GM12878 (cell line): Measurements from ENCODE around the gene SEMA7A. TPM values are rescaled to one million over a fixed set of nuclear protein-coding genes. Genes with fewer than 3 reads are reported as not detected.
A peak's percentile ranks its signal among the peaks of the same experiment; 100 is the strongest.

Experiments used
- ATAC-seq: fragments of 200-7000 bp; cut with Tn5 transposase; 3 replicates; pipeline ENCODE4 v1.9.1; 2020; ENCODE audit warnings: mild to moderate bottlenecking, moderate library complexity
- BruUV-seq: library from RNA; stranded (reverse); fragments of 400-500 nt; replicated peaks from 2 replicates; lab custom pipeline; 2021; lab: Mats Ljungman, UMichigan
- CTCF ChIA-PET: fragments of 300-600 bp; sonication (Branson Sonifier 250); formaldehyde crosslinking; extraction: SDS; loops from one replicate; lab custom pipeline; 2021; ENCODE audit warnings: inconsistent platforms; lab: Yijun Ruan, JAX
- POLR2A ChIA-PET: fragments of 350-600 bp; formaldehyde crosslinking; extraction: SDS; loops from one replicate; lab custom pipeline; 2021; ENCODE audit warnings: inconsistent platforms; lab: Charles Lee
- RAD21 ChIA-PET: fragments of 300-600 bp; sonication (Branson Sonifier 250); formaldehyde crosslinking; loops from one replicate; lab custom pipeline; 2023; ENCODE audit warnings: antibody characterized with exemption; ENCODE audit not compliant: unreplicated experiment; lab: Charles Lee
- SMC1A ChIA-PET: fragments of 300-600 bp; sonication (Branson Sonifier 250); formaldehyde crosslinking; loops from one replicate; lab custom pipeline; 2023; ENCODE audit not compliant: unreplicated experiment, uncharacterized antibody; lab: Charles Lee
- DNase-seq: peaks from one replicate; pipeline ENCODE4 v3.0.0-alpha.2; 2011; ENCODE audit warnings: low read depth, low spot score
- FAIRE-seq: peaks from 3 replicates; lab custom pipeline; 2011; peaks lifted over from hg19 to GRCh38; lab: Jason Lieb, UNC
- H2AFZ ChIP-seq: 2 replicates; pipeline ENCODE4 v1.6.0; 2011; ENCODE audit warnings: low read depth, low read length, control low read depth; ENCODE audit not compliant: control insufficient read depth
- H3K27ac ChIP-seq: 2 replicates; pipeline ENCODE4 v1.5.1; 2011; ENCODE audit warnings: control low read depth; ENCODE audit not compliant: control insufficient read depth, insufficient read depth
- H3K27me3 ChIP-seq, 2 experiments: replicated peaks in 1 of 2; 2 replicates each; pipeline versions ENCODE4 v1.6.0 to v1.6.1; 2011; ENCODE audit warnings: low read length in 1 of 2; ENCODE audit not compliant: control insufficient read depth in 2 of 2, insufficient read depth in 2 of 2
- H3K36me3 ChIP-seq, 2 experiments: 2 replicates each; pipeline ENCODE4 v1.5.1; 2011; ENCODE audit warnings: low read length in 1 of 2; ENCODE audit not compliant: control insufficient read depth in 2 of 2, insufficient read depth in 2 of 2
- H3K4me1 ChIP-seq: 2 replicates; pipeline ENCODE4 v1.6.1; 2011; ENCODE audit warnings: mild to moderate bottlenecking, low read length, moderate library complexity, mixed read lengths; ENCODE audit not compliant: control insufficient read depth, insufficient read depth
- H3K4me2 ChIP-seq: 2 replicates; pipeline ENCODE4 v1.6.0; 2011; ENCODE audit warnings: control low read depth; ENCODE audit not compliant: control insufficient read depth, insufficient read depth
- H3K4me3 ChIP-seq: fragments of 200-600 bp; sonication (generic); 2 replicates; pipeline ENCODE4 v1.5.1; 2016
- H3K79me2 ChIP-seq: 2 replicates; pipeline ENCODE4 v1.6.0; 2011; ENCODE audit warnings: low read length; ENCODE audit not compliant: control insufficient read depth, insufficient read depth
- H3K9ac ChIP-seq: 2 replicates; pipeline ENCODE4 v1.8.0; 2011; ENCODE audit warnings: low read length, control low read depth, mixed read lengths; ENCODE audit not compliant: control insufficient read depth, insufficient read depth
- H3K9me3 ChIP-seq: replicated peaks from 3 replicates; pipeline ENCODE4 v1.5.1; 2011; ENCODE audit warnings: mild to moderate bottlenecking, low read length; ENCODE audit not compliant: control insufficient read depth, insufficient read depth
- H4K20me1 ChIP-seq: 2 replicates; pipeline ENCODE4 v1.6.0; 2011; ENCODE audit not compliant: control insufficient read depth, insufficient read depth
- BCL11A ChIP-seq: IDR thresholded peaks from 2 replicates; pipeline ENCODE4 v1.6.1; 2011; ENCODE audit warnings: low read depth, low read length
- EED ChIP-seq: sonication (generic); IDR thresholded peaks from 2 replicates; pipeline ENCODE4 v1.6.1; 2016; ENCODE audit warnings: antibody characterized with exemption, low read depth
- NRF1 ChIP-seq: conservative IDR thresholded peaks from 2 replicates; pipeline ENCODE4 v1.6.1; 2011; ENCODE audit warnings: mild to moderate bottlenecking, low read depth, low read length, improper control_type of control experiment
- POLR2AphosphoS5 ChIP-seq: IDR thresholded peaks from 2 replicates; pipeline ENCODE4 v1.6.1; 2011; ENCODE audit warnings: mild to moderate bottlenecking, low read length, inconsistent platforms
- RAD51 ChIP-seq: fragments of 450-650 bp; IDR thresholded peaks from 2 replicates; pipeline ENCODE4 v1.6.1; 2016; ENCODE audit warnings: moderate library complexity, mild to moderate bottlenecking, inconsistent platforms
- RCOR1 ChIP-seq: conservative IDR thresholded peaks from 2 replicates; pipeline ENCODE4 v1.6.1; 2012; ENCODE audit warnings: low read depth, low read length, improper control_type of control experiment
- RELA ChIP-seq: fragments of 450-650 bp; IDR thresholded peaks from 2 replicates; pipeline ENCODE4 v1.8.0; 2014; ENCODE audit warnings: borderline replicate concordance; ENCODE audit not compliant: partially characterized antibody
- WGBS: methylation state at CpG from one replicate; pipeline ENCODE4 v1.1.6; 2016; ENCODE audit warnings: low lambda C conversion rate; ENCODE audit not compliant: insufficient replicate concordance, insufficient coverage; ENCODE audit errors: missing lambda C conversion rate; 5-methylcytosine and 5-hydroxymethylcytosine counted together
- in situ Hi-C: fragments of 300-500 bp; cut with MboI; formaldehyde crosslinking; loops from 9 replicates; pipeline ENCODE4 v1.14.3; 2018; ENCODE audit warnings: mixed read lengths
- intact Hi-C: fragments of 100-400 bp; cut with micrococcal nuclease; formaldehyde crosslinking; loops from one replicate; pipeline ENCODE4 v1.14.2; 2022; ENCODE audit not compliant: unreplicated experiment
- polyA plus RNA-seq, 11 experiments: library from polyadenylated mRNA; depleted of rRNA in 4 of 11; unstranded in 6 of 11; stranded (reverse) in 5 of 11; fragments of >200 nt; fragmentation: Nextera tagmentation in 4 of 11; fragmentation: Illumina TruSeq in 1 of 11; extraction: Ambion mirVana in 4 of 11; extraction: Trizol in 1 of 11; gene quantifications; 1 replicate in 1 of 11; 2 replicates in 10 of 11; pipeline versions ENCODE4 v1.2.1 to v1.2.3, GENCODE V29; 2011 to 2016; ENCODE audit warnings: inconsistent platforms in 2 of 11, missing spikeins in 2 of 11, low read depth in 1 of 11
- total RNA-seq, 4 experiments: library from RNA; depleted of rRNA in 3 of 4; stranded (reverse); fragments of >200 nt in 3 of 4; fragmentation: Illumina TruSeq in 1 of 4; extraction: Trizol in 1 of 4; gene quantifications; 2 replicates each; pipeline versions ENCODE4 v1.2.1 to v1.2.3, GENCODE V29; 2013 to 2021
- TF ChIP-seq, protein P1 (sequence below): fragments of 450-650 bp; IDR thresholded peaks from 2 replicates; pipeline ENCODE4 v1.6.1; 2017; ENCODE audit warnings: low read depth, mild to moderate bottlenecking, moderate library complexity
- TF ChIP-seq, protein P2 (sequence below): fragments of 450-650 bp; IDR thresholded peaks from 2 replicates; pipeline ENCODE4 v1.6.1; 2018; ENCODE audit warnings: mild to moderate bottlenecking, low read depth, moderate library complexity; ENCODE audit not compliant: partially characterized antibody
- TF ChIP-seq, protein P3 (sequence below): fragments of 450-650 bp; IDR thresholded peaks from 2 replicates; pipeline ENCODE4 v1.6.1; 2017; ENCODE audit warnings: mild to moderate bottlenecking

SEMA7A gene
- total and polyA plus RNA-seq, 10 of the 15 experiments (the other 5 are each of a cell fraction or from before 2014, with no cell fraction given), result 0.08 to 112 (median 53.5) TPM

DNA sequence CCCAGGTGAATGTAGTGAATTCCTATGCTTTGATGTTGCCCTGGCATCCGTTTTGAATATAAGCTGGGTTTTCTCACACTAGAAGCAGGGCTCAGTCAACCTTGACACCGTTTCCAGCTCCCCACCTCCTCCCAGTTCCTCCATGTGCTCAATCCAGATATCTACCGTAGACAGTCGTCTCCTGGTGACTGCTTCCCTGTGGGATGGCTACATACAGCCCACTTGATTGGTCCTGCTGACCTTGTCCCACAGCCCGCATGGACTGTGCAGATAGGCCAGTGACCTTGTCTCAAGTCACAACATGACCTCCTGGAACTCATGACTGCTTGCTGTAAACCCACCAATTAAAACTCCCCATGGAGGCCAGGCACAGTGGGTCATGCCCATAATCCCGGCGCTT is 8.1 kb downstream of the SEMA7A start (continued):
- TF ChIP-seq, protein P1, sequence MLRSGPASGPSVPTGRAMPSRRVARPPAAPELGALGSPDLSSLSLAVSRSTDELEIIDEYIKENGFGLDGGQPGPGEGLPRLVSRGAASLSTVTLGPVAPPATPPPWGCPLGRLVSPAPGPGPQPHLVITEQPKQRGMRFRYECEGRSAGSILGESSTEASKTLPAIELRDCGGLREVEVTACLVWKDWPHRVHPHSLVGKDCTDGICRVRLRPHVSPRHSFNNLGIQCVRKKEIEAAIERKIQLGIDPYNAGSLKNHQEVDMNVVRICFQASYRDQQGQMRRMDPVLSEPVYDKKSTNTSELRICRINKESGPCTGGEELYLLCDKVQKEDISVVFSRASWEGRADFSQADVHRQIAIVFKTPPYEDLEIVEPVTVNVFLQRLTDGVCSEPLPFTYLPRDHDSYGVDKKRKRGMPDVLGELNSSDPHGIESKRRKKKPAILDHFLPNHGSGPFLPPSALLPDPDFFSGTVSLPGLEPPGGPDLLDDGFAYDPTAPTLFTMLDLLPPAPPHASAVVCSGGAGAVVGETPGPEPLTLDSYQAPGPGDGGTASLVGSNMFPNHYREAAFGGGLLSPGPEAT, result 0 out of 2 replicates have a peak, but pooled peaks have one; percentile 26
- TF ChIP-seq RAD51 (no peak), BCL11A (no peak)
- TF ChIP-seq, protein P2, sequence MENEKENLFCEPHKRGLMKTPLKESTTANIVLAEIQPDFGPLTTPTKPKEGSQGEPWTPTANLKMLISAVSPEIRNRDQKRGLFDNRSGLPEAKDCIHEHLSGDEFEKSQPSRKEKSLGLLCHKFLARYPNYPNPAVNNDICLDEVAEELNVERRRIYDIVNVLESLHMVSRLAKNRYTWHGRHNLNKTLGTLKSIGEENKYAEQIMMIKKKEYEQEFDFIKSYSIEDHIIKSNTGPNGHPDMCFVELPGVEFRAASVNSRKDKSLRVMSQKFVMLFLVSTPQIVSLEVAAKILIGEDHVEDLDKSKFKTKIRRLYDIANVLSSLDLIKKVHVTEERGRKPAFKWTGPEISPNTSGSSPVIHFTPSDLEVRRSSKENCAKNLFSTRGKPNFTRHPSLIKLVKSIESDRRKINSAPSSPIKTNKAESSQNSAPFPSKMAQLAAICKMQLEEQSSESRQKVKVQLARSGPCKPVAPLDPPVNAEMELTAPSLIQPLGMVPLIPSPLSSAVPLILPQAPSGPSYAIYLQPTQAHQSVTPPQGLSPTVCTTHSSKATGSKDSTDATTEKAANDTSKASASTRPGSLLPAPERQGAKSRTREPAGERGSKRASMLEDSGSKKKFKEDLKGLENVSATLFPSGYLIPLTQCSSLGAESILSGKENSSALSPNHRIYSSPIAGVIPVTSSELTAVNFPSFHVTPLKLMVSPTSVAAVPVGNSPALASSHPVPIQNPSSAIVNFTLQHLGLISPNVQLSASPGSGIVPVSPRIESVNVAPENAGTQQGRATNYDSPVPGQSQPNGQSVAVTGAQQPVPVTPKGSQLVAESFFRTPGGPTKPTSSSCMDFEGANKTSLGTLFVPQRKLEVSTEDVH, result no peak

DNA sequence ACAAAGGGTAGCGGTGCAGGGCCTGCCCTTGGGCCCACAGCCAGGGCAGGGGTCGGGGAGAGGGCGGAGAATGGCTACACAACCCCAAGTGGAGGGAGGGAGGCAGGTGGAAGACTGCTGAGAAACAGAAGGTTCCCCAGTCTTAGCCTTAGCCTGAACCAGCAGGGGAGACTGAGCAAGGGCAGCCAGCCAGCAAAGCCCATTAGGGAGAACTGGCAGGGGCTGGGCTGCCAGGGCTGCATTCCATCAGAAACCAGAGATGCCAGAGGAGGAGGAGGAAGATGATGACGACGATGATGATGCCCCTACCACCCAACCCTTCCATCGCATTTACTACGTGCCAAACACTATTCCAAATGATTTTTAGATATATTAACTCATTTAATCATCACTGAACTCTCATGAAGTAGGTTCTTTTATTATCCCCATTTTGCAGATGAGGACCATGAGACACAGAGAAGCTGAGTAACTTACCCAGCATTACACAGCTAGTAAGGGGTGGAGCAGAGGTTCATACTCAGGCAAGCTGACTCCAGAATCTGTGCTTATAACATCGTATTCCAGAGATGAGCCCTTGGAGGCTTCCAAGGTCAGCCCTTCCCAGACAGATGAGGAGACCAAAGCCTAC is 8.7 kb downstream of the SEMA7A start:
- H3K4me1 ChIP-seq, result peaks cover 90% of the 10 kb centered on the region
- H4K20me1 ChIP-seq, result peaks cover 46% of the 10 kb centered on the region
- TF ChIP-seq, protein P1, result no peak
- TF ChIP-seq, protein P3, sequence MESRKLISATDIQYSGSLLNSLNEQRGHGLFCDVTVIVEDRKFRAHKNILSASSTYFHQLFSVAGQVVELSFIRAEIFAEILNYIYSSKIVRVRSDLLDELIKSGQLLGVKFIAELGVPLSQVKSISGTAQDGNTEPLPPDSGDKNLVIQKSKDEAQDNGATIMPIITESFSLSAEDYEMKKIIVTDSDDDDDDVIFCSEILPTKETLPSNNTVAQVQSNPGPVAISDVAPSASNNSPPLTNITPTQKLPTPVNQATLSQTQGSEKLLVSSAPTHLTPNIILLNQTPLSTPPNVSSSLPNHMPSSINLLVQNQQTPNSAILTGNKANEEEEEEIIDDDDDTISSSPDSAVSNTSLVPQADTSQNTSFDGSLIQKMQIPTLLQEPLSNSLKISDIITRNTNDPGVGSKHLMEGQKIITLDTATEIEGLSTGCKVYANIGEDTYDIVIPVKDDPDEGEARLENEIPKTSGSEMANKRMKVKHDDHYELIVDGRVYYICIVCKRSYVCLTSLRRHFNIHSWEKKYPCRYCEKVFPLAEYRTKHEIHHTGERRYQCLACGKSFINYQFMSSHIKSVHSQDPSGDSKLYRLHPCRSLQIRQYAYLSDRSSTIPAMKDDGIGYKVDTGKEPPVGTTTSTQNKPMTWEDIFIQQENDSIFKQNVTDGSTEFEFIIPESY, result no peak
- TF ChIP-seq EED (no peak), RCOR1 (no peak), NRF1 (no peak), RELA (no peak), POLR2AphosphoS5 (peak; percentile 37; the same call in 1 of the 2 replicates)
- no peaks in the 10 kb centered on the region for H3K9me3 ChIP-seq
- no peaks in the 10 kb centered on the region for H3K27me3 ChIP-seq
- ChIA-PET CTCF (interaction anchor here (1.3 to 16.9 kb wide), 3 partner anchors 14 to 42 kb away, joined by 6 to 187 read pairs (median 48); no protein-coding TSS in a partner anchor), SMC1A (interaction anchor here (0.5 to 25.4 kb wide), 3 partner anchors 22 to 1410 kb away, joined by 3 to 544 read pairs (median 82); no protein-coding TSS in a partner anchor), POLR2A (interaction anchor here (0.5 to 16.6 kb wide), 6 partner anchors 19 to 43 kb away, joined by 3 to 325 read pairs (median 4); no protein-coding TSS in a partner anchor), RAD21 (interaction anchor here (1.8 to 24.4 kb wide), 3 partner anchors 25 to 41 kb away, joined by 5 to 496 read pairs (median 228); no protein-coding TSS in a partner anchor)
- peak overlapping the region; percentile 97 for H3K4me2 ChIP-seq
- peak overlapping the region; percentile 49 for H3K27ac ChIP-seq
- DNase-seq (no peak), ATAC-seq (no peak), FAIRE-seq (no peak)
- no peak overlapping the region for H2AFZ ChIP-seq
- peak overlapping the region; percentile 59; the same call in 1 of the 2 replicates for H3K9ac ChIP-seq
- peaks cover 100% of the 10 kb centered on the region for H3K79me2 ChIP-seq
- H3K4me3 ChIP-seq, result peak overlapping the region; percentile 98
- WGBS, result 16% methylated on average over 8 of the region's 8 CpGs
- intact Hi-C loops (no loop called here), in situ Hi-C loops (no loop called here)
- BruUV-seq, result no TSS peak
- H3K36me3 ChIP-seq, result peaks cover 21 to 26% of the 10 kb centered on the region in 2 experiments; a peak in 3 of 4 replicates
